Measurements from ENCODE around the gene BCOR.

BCOR gene

DNA sequence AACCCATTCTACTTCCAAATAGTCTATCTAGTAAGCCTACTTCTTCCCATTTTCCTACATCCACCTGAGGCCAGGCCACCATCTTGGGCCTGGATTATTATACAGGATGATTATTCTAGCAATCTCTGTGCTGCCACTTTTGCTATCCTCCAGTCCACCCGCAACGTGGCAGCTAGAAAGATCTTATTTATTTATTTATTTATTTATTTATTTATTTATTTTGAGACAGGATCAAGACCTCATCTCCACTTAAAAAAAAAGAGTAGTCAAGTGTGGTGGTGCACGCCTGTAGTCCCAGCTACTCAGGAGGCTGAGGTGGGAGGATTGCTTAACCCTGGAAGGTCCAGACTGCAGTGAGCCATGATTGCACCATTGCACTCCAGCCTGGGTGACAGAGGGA is 15.2 kb upstream of the BCOR start:
- no peak for DNase-seq (ENCODE audit: low read depth)

DNA sequence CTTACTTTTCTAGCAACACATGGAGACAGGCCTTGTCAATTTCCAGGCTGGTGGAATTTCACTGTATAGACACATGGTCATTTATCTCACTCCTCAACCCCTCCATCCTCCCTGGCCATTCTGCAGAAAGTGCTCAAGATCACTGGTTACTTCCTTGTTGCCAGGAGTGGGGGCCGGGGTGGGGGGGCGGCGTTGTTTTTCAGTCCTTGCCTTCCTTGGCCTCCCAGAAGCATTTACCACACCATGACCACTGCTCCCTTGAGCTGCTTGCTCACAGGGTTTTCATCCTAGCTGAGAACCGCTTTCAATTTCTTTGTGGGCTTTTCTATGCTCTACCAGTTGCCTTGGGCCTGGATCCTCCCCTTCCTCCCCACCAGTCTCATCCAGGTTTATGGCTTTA is 14.1 kb upstream of the BCOR start:
- no peak for DNase-seq (ENCODE audit: low read depth)

DNA sequence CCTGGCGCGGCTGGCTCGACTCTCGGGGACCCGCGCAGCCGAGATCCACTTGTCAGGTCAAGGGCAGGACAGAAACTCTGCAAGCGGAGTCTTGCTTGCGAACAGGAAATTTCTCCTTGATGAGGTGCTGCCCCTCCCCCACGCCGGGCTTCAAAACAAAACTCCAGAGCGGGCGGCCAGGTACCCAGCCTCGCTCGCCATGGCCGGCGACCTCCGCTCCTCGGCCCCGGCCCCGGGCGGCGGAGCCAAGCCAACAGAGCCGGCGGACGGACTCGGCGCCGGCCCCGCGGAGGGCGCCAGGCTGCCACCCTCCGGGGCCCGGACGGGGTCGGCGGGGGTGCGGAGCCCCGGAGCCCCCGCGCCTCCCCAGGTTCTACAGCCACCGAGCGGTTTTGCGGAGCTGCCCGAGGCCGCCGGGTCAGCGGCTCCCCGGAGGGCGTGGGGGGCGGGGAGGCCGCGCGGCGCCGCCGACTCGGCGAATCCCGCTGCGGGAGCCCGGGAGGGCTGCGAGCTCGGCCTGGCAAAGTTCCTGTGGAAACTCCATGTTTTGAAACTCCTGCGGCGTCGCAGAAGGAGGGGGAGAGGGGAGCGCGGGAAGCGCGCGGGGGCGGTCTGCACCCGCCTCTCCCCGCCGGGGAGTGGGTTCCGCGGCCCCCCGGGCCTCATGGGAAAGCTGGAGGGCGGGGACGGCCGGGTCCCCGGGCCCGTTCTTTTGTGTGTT is 11.7 kb upstream of the BCOR start:
- DNase-seq (ENCODE audit: low read depth), result no peak

DNA sequence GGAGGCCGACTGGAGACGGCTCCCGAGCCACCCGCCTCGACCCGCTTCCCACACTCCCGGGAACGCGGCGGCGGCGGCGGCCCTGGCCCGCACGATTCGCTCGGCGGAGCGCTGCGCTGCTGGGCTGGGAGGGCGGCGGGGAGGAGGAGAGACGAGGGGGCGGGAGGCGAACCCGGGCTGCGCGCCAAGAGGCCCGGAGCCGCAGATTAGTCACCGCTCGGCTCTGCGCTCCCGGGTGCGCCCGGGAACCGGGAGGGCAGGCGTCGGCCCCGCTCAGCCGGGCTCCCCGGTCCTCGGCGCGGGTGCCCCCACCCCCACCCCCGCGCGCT is 11.2 kb upstream of the BCOR start:
- DNase-seq (ENCODE audit: low read depth), result peak; percentile 64

DNA sequence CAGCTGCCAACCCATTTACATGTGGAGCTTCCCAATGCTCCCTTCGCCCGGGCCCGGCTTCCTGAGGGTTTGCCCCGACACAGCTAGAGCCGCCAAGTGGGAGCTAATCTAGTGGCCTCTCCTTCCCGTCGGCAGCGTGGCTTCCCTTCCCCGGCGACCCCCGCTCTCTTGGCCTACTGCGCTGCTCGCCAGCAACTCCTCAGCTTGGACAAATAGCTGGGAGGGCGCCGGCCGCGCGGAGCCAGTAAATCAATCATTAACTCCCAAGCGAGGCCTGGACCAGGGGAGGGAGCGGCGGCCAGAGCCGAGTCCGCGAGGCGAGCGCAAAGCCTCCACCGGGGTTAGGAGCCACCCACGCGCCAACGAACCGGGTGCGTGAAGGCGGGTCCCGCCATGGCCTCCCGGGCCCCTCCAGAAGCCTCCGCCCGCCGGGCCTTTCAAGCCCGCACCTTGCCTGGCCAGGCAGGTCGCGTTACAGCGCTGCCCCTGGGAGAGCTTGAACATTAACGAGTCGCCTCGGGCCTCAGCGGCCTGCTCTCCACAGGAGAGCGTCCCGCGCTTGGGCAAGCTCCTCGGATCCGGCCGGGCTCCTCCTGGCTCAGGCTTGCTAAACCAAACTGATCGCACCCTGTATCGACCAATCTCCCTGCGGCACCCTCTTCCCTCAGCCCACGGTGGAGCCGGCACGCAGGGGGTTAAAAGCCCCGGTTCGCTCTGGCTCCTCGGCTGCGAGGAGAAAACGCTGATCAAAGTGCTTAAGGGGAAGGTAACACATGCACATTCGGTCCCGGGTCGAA is 10.6 kb upstream of the BCOR start:
- DNase-seq (ENCODE audit: low read depth), result no peak

DNA sequence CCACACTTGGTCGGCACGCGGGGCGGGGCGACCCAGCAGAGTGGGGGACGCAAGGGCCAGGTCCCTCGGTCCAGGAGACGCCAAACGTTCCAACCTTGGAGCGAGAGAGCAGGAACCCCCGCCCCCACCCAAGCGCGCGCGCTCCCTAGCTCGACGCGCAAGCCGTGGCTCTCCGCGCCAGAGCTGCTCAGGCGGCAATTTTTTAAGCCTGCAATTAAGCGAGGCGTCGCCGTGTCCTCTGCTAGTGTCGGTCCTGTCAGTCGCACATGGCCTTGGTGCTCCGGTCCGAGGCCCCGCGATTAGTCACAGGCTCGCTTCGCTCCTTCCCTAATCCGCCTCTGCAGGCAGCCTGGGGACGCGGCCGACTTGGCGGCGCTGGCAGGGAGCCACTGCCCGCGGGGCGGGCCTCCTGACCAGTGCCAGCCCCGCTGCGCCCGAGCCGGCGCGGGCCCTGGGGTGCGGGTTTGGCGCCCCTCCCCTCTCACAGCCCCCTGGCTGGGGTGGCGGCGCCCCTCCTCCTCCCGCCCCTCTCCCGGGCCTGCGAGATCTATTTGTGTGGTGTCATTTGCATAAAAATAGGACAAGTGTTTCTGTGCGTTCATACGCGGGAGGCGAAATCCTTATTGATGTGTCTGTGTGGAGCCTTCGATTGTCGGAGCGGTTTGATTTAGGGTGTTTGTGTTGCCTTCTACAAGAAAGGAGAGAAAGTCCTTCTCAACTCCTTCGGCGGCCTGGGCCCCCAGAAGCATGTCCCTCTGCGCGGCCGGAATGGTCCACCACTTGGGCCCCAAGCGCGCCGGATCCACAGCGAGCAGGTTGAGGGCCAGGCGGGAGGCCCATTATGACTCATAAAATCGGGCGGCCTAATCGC is 9.8 kb upstream of the BCOR start:
- DNase-seq (ENCODE audit: low read depth), result no peak

DNA sequence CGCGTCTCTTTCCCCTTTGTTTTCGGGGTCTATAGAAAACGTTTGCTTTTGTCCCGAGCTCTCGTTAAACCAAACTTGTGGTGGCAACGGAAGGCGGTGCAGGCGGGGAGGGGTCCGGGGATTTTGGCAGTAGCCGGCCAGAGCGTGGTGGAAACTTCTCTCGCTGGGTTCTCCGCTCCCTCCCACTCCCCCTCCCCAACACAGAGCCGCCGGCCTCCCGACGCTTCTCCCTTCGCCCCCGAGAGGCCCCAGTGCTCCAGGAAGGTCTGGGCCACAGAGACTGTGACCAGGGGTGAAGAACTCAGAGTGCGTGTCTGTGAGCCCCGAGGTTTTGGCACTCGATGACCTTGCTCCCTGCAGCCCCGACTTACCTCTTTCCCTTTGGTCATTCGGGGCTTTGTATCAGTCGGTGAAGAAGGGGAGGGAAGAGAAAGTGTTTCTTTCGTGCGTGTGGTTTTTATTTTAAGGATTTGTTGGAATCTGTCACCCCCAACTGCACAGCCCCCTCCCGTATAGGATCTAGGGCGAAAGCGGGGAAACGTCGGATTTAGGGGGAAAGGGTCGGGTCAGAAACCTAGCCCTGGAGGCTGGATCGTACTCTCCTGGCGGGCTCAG is 9.0 kb upstream of the BCOR start:
- no peak for DNase-seq (ENCODE audit: low read depth)

DNA sequence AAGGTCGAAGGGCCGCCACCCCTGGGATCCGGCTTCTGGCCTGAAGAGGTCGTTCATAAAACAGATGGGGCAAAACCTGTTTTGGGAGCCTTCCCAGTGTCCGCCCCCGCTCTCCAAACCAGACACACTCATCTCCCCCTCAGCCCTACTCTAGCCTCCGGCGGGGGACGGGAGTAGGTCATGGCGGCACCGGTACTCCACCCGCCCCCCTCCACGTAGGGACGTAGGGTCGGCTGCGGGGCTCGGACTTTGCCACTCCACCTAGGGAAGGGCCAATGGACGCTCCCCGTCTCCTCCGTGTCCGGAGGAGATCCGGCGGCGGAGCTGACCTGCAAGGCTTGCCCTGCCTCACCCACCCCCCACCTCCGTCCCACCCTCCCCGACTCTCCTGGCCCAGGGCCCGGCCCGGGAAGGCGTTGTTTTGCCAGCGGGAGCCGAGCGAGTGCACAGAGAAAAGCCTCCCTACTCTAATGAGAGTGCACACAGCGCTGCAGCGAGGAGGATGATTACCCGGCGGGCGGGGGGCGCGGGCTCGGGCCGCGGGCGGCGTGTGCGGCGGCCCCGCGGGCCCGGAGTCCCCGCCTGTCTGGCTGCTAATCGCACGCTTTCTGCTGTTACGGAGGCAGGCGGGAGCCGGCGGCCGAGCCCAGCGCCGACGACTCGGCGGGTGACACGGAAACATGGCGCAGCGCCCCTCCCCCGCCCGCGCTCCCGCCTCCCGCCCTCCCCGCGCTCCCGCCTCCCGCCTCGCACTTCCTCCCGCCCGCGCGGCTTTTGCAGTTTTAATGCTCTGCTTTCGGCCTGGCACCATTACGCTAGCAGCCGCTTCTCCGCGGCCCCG is 8.3 kb upstream of the BCOR start:
- peak; percentile 66 for DNase-seq (ENCODE audit: low read depth)

DNA sequence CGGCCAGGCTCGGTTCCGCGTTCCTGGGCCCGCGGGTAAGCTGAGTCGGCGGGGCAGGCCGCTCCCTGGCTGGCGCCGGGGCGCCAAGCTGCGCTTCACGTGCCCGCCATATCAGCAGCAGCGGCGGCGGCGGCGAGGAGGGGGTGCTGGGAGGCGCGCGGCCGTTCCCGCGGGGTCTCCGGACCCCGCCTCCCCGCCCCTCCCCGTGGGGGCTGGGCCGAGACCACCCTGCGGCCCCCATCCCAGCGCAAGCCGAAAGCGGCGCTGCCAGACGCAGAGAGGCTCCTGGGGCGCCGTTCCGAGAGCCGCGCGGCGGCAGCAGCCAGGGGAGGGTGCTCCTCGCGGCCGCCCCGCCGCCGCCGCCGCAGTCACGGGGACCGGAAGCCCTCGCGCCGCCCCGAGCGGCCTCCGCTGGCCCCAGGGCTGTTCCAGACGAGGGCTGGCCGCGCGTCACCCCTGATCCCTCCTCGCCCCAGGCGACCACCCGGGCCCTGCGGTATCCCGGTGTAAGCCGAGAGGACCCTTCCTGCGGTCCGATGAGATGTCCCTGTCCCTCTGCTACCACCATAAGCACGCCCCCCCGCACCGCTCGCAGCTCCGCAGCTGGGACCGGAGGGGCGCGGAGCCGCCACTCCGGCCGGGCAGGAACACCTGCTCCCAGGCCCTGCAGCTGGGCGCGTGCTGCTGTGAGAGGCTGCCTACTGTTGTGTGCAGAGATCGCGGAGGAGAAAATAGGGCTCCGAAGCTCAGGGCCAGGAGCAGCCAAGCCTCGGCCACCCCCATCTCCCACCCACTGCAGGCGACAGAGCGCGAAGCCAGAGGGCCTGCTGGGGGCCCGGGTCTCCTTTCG is 7.5 kb upstream of the BCOR start:
- DNase-seq (ENCODE audit: low read depth), result no peak

DNA sequence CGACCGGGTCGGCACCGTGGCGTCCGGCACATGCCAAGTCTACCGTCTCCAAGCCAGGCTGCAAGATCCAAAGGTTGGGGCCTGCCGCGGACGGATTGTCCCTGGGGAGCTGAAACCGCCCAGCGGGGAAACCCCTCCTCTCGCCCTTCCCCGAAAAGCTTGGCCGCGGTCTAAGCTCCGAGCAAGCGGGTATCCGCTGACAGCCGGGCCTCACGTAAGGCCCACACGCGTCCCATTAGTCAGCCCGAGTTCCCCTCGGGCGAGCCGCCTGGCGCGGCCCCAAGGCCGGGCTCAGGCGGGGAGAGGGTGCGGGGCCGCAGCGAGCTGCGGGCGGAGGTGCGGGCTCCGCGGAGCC is 6.8 kb upstream of the BCOR start:
- no peak for DNase-seq (ENCODE audit: low read depth)

DNA sequence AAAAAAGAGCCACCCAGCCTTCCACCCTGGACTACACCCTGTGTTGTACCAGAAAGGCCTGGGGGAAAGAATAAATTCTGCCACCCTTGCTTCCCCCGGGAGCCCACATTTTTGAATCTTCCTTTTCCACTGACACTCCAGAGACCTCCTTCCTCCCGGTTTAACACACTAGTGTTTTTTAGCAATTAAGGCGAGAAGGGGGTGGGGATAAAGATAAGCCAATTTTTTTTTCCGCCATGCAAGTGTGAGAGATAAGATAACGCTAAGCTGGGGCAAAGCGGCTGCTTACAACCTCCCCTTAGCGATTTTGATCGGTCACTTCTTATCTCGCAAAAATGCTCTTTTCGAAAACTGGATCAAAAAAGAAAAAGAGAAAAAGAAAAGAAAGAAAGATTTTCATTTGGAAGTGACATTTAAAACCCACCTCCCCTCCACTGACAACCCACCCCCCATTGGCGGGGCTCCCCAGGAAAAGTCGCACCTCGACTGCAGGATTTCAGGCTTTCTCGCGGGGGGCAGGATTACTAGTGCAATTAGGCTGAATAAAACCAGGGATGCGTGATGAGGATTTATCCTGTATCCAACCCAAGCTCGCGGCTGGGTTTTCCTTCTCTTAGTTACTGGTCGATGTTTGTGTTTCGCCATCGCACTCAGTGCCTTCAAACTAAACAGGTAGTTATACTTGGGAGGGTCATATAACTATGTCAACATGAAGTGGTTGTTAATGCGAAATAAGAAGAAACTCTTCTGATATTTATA is 6.0 kb upstream of the BCOR start:
- DNase-seq (ENCODE audit: low read depth), result no peak

DNA sequence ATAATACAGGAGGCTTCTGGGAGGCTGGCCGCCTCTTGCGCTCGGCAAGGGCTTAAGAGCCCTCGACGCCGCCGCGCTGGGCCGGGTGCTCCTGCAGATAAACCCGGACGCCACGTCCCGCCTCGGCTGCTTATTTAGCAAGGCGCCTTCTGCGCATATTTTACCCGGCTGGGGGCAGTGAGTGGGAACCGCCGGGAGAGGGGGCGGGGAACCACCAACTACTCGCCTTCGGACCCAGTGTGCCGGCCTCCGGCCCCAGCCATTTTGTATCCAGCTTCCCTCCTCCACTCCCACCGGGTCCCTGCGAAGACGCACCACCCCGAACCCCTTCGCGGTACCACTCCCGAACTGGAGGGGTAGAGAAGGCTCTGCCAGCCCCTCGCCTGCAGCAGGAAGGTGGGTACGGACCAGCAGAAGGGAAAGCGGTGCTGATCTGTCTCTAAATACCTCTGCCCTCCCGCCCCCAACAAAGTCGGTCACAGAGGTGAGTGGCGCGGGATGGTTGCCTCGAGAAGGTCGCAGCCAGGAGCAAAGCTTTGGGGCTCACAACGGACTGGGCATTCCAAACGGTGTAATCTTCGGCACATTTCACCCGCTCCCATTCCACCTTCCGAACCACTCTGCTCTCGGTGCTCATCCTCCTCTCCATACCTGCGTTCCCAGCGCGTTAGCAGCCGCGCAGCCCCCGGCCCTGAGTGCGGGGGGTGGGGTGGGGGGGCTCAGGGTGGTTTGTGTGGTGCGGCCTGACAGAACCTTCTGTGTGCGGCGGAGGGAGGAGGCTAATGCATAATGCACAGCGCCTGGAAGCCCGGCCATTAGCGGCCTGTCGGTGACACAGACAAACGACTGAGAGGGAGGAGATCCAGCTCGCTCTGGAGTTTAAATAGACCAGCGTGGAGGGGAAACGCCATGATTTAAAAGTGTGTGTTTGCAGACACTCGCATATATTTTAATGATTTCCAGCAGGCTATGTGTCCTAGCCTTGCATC is 4.9 kb upstream of the BCOR start:
- no peak for DNase-seq (ENCODE audit: low read depth)

DNA sequence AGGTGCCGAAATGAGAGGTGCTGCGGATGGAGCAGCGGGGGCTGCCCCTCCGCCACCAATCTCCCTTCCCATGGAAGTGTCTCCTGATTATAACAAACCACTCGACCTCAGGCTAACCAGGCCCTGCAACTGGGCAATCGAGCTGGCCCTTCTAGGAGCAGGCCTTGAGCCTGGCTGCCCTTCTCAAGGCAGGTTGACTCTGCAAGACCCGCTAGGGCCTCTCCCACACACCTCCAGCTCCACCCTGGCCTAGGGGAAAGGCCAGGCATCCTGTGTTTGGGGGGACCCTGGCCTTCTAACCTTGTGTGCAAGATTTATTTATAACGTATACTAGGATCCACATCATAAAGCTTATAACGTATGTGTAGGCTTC is 3.7 kb upstream of the BCOR start:
- no peak for DNase-seq (ENCODE audit: low read depth)

DNA sequence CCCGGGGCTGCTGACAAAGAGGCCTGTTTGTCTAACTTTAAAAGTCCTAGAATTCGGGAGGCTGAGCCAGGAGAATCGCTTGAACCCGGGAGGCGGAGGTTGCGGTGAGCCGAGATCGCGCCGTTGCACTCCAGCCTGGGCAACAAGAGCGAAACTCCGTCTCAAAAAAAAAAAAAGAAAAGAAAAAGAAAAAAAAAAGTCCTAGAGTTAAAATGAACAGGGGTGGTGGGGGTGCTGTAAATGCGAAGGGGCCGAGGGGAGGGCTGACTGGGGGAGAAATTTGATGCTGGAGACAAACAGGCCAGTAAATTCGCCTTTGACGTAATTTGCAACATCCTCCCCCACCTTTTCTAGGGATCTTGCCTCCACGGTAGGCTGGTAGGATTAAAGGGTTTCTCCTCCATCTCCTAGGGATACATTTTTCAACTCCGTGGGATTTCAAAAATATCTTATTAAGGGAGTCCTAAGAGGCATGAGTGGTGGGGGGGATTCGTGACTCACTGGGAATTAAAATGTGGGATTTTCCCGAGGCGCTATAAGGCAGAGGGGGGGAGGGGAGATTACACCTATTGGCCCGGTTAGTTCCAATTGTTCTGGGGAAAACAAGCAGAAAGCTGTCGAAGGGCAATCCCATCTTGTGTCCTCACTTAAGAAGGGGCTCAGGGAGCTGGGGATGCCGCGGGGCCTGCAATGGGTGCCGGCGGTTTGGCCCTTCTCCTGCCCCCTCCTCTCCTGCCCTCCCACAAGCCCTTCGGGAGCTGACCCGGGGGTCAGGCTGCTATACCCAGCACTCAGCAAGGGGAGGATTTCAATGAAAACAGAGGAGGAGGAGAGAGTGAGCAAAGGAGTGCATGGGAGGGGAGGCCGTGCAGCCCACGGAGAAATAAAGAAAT is 3.0 kb upstream of the BCOR start:
- no peak for DNase-seq (ENCODE audit: low read depth)

DNA sequence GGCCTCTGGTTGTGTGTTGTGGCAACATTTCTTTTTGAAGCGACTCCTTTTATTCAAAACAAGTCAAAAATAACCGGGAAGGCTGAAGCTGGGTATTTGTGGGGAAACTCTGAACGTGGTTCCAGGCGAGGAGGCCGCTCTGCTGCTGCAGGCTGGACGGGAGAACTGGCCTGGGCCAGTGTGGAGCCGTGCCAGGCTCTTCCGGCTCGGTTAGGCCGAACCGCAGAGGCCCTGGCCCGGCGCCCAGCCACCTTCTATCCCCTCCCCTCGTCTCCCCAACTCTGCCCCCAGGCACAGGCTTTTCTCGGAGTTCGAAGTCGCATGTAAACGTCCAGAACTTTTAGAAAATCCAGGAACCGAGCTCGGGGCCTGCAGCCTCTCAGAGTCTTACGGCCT is 2.4 kb upstream of the BCOR start:
- DNase-seq (ENCODE audit: low read depth), result no peak

DNA sequence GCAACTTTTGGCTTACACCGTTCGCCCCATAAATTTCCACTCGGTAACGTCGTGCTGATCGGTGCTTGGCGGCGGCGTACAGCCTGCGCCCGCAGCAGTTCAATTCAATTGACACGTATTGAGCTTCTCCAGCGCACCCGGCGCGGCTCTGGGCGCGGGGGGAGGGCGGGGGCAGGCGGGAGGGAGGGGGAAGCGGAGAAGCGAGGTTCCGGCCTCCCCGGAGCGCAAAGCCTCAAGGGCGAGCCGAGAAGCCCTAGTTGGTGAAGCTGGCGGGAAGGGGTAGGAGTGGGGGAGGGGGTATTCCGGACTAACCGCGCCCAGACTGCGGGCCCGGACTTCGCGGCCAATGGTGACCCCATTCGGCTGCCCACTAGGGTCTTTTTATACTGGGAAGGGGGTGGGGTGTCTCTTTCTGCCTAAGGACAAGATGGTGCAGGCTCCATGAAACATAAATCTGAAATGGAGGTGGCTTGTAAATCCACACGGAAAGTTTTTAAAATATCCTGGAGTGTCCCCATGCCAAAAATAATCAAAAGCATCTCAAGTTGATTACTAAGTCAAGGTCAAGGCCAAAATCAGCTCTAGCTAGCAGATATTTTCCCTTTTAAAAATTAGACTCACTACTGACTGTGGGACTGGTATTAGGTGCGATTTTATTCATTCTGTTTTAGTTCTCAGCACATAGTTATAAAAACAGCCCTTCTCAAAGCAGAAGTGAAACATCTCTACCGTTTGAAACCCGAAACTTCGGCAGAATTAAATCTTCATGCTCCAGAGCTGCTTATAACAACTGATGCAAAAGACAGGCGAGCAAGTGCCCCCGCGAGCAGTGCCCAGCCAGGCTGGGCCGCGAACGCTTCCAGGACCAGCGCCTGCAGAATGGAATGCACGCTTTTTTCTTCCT is 1.5 kb upstream of the BCOR start:
- DNase-seq (ENCODE audit: low read depth), result no peak
